IPS-20b (cell line): ENCODE measurements around the gene INTS6.
"Not testable (repeated sequence)": the region's sequence is repeated elsewhere in the genome, so short reads cannot be mapped to it uniquely, and the experiment has no call there.

Experiments used
- H3K27ac ChIP-seq: one replicate; pipeline ENCODE4 v1.5.1; 2013; ENCODE audit warnings: low read length
- H3K27me3 ChIP-seq: 2 replicates; pipeline ENCODE4 v1.6.1; 2013; ENCODE audit warnings: mild to moderate bottlenecking, low read length, inconsistent platforms; ENCODE audit not compliant: insufficient read depth
- H3K36me3 ChIP-seq: 2 replicates; pipeline ENCODE4 v1.6.1; 2013; ENCODE audit warnings: low read depth, mild to moderate bottlenecking, inconsistent platforms, low read length, moderate library complexity; ENCODE audit not compliant: insufficient read depth
- H3K4me1 ChIP-seq: 2 replicates; pipeline ENCODE4 v1.6.1; 2013; ENCODE audit warnings: mild to moderate bottlenecking, control low read depth, inconsistent platforms, low read length, moderate library complexity; ENCODE audit not compliant: insufficient read depth
- H3K4me3 ChIP-seq: 2 replicates; pipeline ENCODE4 v1.5.1; 2013; ENCODE audit warnings: mild to moderate bottlenecking, low read length, inconsistent platforms
- H3K9ac ChIP-seq: 2 replicates; pipeline ENCODE4 v1.6.1; 2013; ENCODE audit warnings: low read depth, mild to moderate bottlenecking, inconsistent platforms, low read length, moderate library complexity
- H3K9me3 ChIP-seq: 2 replicates; pipeline ENCODE4 v1.6.1; 2013; ENCODE audit warnings: mild to moderate bottlenecking, low read depth, low read length, inconsistent platforms; ENCODE audit not compliant: insufficient read depth

INTS6 gene

GRCh38 chr13:51426982-51427381, 25.9 kb downstream of the INTS6 start:
- Histone ChIP-seq H3K36me3 (peaks cover 34% of the 10 kb centered on the region), H3K9ac (peak overlapping the region; percentile 3; the same call in 1 of the 2 replicates), H3K4me3 (no peak overlapping the region), H3K27ac (peak overlapping the region; percentile 63), H3K27me3 (no peaks in the 10 kb centered on the region), H3K4me1 (peaks cover 64% of the 10 kb centered on the region), H3K9me3 (no peaks in the 10 kb centered on the region)

DNA sequence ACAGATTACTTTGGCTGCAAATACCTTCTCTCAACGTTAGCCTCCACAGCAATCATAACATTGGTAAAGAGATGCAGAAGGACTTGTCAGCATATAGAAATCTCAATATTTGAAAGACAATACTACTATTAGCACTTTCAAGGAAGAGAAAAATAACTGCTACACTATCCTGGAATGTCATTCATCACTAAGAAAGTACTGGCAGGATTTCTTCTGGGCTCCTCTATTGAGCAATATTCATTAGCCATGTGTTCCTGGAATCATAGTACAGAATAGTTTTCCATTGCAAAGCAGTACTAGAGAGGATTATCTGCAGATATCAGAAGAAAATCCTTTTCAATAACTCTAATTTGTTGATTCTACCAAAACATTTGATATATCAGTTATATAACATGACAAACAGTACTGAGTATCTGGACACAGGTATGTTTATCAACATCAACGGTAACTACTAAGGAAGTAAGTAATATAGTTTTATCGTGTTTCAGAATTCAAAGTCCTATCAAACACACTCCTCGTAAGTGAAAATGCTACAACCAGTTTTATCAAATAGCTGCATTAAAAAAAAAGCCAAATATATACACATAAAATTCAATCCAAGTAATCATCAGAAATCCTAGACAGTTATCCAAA, 27.3 kb downstream of the INTS6 start:
- peak overlapping the region; percentile 3; the same call in 1 of the 2 replicates for H3K9ac ChIP-seq
- H3K27ac ChIP-seq = peak overlapping the region; percentile 63
- H3K27me3 ChIP-seq = no peaks in the 10 kb centered on the region
- peaks cover 66% of the 10 kb centered on the region for H3K4me1 ChIP-seq
- no peaks in the 10 kb centered on the region for H3K9me3 ChIP-seq
- peak overlapping the region; percentile 18; the same call in 1 of the 2 replicates for H3K4me3 ChIP-seq
- peaks cover 38% of the 10 kb centered on the region for H3K36me3 ChIP-seq

DNA sequence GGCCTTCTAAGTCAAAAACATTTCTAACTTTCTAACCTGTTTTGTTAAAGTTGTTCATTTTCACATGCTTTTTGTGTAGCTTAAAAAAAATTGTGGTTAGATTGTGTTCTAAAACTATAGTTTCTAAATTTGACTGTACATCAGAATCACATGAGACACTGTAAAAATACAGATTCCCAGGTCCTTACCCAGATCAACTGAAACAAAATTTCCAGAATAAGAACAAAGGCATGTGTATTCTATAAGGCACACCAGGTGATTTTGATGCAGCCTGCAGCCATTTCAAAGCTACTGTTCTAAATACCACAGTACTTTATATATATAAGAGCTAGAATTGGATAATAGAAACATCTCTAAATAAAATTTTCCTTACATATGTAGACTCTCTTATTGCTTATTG, 29.1 kb downstream of the INTS6 start:
- Histone ChIP-seq H3K9ac (peak overlapping the region; percentile 11; the same call in 1 of the 2 replicates), H3K27me3 (no peaks in the 10 kb centered on the region), H3K4me3 (no peak overlapping the region), H3K36me3 (peaks cover 41% of the 10 kb centered on the region), H3K9me3 (no peaks in the 10 kb centered on the region), H3K4me1 (peaks cover 66% of the 10 kb centered on the region), H3K27ac (no peak overlapping the region)

DNA sequence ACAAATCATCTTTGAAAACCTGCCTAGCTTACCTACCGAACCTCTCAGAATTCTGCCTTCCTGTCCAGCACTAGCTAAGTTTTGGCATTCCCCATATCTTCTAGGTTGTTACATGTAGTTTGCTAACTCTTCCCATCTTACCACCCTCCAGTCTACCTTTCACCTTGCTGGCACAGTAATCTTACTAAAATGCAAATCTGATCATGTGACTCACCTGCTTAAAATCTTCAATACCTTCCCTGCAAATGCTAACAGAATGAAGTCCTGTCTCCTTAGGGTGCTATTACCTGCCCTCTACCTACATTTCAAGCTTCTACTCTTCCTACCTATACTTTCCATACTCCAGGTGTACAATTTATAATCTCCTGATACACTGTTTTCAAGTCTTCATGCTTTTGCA, 30.4 kb downstream of the INTS6 start:
- peaks cover 61% of the 10 kb centered on the region for H3K4me1 ChIP-seq
- H3K27me3 ChIP-seq = no peaks in the 10 kb centered on the region
- H3K9me3 ChIP-seq = no peaks in the 10 kb centered on the region
- no peak overlapping the region for H3K4me3 ChIP-seq
- peaks cover 48% of the 10 kb centered on the region for H3K36me3 ChIP-seq
- no peak overlapping the region for H3K27ac ChIP-seq
- no peak overlapping the region; the same call in 1 of the 2 replicates for H3K9ac ChIP-seq

- Histone ChIP-seq H3K4me1 (peaks cover 48% of the 10 kb centered on the region), H3K27ac (no peak overlapping the region)
Measured at GRCh38 chr13:51420681-51421490, 31.9 kb downstream of the INTS6 start.

GRCh38 chr13:51419001-51419636, 33.7 kb downstream of the INTS6 start:
- Histone ChIP-seq H3K27ac (no peak overlapping the region), H3K4me1 (peaks cover 32% of the 10 kb centered on the region), H3K4me3 (no peak overlapping the region), H3K36me3 (peaks cover 65% of the 10 kb centered on the region), H3K9me3 (peaks cover 17% of the 10 kb centered on the region), H3K9ac (no peak overlapping the region), H3K27me3 (no peaks in the 10 kb centered on the region)

More at GRCh38 chr13:51420681-51421490, 31.9 kb downstream of the INTS6 start:
- Histone ChIP-seq H3K9ac (no peak overlapping the region), H3K36me3 (peaks cover 62% of the 10 kb centered on the region), H3K9me3 (peaks cover 12% of the 10 kb centered on the region), H3K4me3 (no peak overlapping the region), H3K27me3 (no peaks in the 10 kb centered on the region)

DNA sequence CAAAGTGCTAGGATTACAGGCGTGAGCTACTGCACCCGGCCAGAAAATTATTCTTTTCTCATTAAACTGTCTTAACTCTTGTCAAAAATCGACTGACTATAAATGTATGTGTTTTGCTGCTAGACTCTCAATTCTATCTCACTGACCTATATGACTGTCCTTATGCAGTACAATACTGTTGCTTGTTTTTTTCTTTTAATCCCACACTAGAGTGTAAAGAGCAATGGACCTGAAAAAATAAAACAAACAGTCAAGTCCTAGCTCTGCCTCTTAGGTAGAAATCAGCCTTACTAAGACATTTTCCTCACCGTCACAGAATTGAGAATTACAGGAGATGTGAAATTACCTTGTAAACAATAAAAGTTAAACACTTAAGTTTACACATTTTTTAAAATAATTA, 35.1 kb downstream of the INTS6 start:
- Histone ChIP-seq H3K27me3 (no peaks in the 10 kb centered on the region), H3K9me3 (peaks cover 17% of the 10 kb centered on the region), H3K9ac (no peak overlapping the region), H3K4me3 (no peak overlapping the region), H3K36me3 (peaks cover 58% of the 10 kb centered on the region), H3K4me1 (peaks cover 18% of the 10 kb centered on the region), H3K27ac (no peak overlapping the region)

DNA sequence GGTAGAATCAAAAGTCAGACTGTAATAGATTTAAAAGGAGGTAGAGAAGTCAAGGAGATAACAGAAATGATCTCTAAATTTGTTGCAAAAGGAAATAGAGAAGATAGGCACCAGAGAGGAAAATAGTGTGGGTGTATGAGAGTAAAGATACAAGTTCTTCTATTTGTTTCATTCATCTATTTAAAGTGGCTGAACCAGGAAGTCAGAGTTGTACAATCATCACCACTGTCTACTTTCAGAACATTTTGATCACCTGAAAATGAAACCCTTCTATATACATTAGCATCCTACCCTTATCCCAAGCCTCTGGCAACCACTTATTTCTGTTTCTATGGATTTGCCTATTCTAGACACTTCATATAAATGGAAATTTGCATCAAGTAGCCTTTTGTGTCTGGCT, 36.7 kb downstream of the INTS6 start:
- Histone ChIP-seq H3K27ac (no peak overlapping the region), H3K9me3 (peaks cover 17% of the 10 kb centered on the region), H3K9ac (no peak overlapping the region), H3K4me3 (no peak overlapping the region), H3K36me3 (peaks cover 64% of the 10 kb centered on the region), H3K4me1 (peaks cover 8% of the 10 kb centered on the region; the same call in 1 of the 2 replicates), H3K27me3 (no peaks in the 10 kb centered on the region)

GRCh38 chr13:51415339-51415738, 37.5 kb downstream of the INTS6 start:
- not testable (repeated sequence) for H3K4me1 ChIP-seq, H3K4me3 ChIP-seq, H3K27me3 ChIP-seq, H3K27ac ChIP-seq, H3K9ac ChIP-seq
- Histone ChIP-seq H3K36me3 (peaks cover 57% of the 10 kb centered on the region), H3K9me3 (peaks cover 17% of the 10 kb centered on the region)

- H3K4me1 ChIP-seq = 0 out of 2 replicates have a peak, but pooled peaks cover 4% of the 10 kb centered on the region
- H3K27me3 ChIP-seq = no peaks in the 10 kb centered on the region
- no peak overlapping the region for H3K9ac ChIP-seq
- H3K27ac ChIP-seq = no peak overlapping the region
- H3K36me3 ChIP-seq = peaks cover 32% of the 10 kb centered on the region
- H3K4me3 ChIP-seq = no peak overlapping the region
- H3K9me3 ChIP-seq = peaks cover 17% of the 10 kb centered on the region
Measured at GRCh38 chr13:51412431-51412830, 40.4 kb downstream of the INTS6 start.

- H3K27ac ChIP-seq = no peak overlapping the region
- no peaks in the 10 kb centered on the region for H3K27me3 ChIP-seq
- H3K9me3 ChIP-seq = no peaks in the 10 kb centered on the region
- peaks cover 11% of the 10 kb centered on the region; the same call in 1 of the 2 replicates for H3K36me3 ChIP-seq
- no peak overlapping the region for H3K9ac ChIP-seq
- no peaks in the 10 kb centered on the region for H3K4me1 ChIP-seq
- no peak overlapping the region for H3K4me3 ChIP-seq
Measured at GRCh38 chr13:51405176-51405575, 47.7 kb downstream of the INTS6 start.
